Tibial nerve (tissue), 3 donors: Measurements from ENCODE around the gene SYT1.

Experiments used
- CTCF ChIP-seq, 5 experiments: fragments of 200-600 bp in 3 of 5; fragments of 450-650 bp in 2 of 5; sonication (generic) in 3 of 5; IDR thresholded peaks; one replicate each; pipeline ENCODE4 v1.5.1; 2016 to 2019; ENCODE audit warnings: antibody characterized with exemption in 5 of 5, mild to moderate bottlenecking in 3 of 5, moderate library complexity in 2 of 5
- POLR2A ChIP-seq, 2 donors: fragments of 450-650 bp; IDR thresholded peaks; one replicate each; pipeline ENCODE4 v1.6.1; 2017; ENCODE audit warnings: antibody characterized with exemption in 2 of 2, mild to moderate bottlenecking in 2 of 2, moderate library complexity in 2 of 2

GRCh38 chr12:79174626-79175025 is 310.1 kb downstream of the SYT1 start:
- TF ChIP-seq CTCF (IDR thresholded peaks at IDR 0.05) (peak in 1 of 5 experiments; percentile 16), POLR2A (IDR thresholded peaks at IDR 0.05) (no peak)
